HL-60 (cell line): ENCODE measurements around the gene AKT1S1.

Source experiments
- CTCF ChIP-seq: IDR thresholded peaks from one replicate; pipeline ENCODE4 v1.5.1; 2011; ENCODE audit warnings: low read length, control low read depth, inconsistent platforms; ENCODE audit not compliant: insufficient read depth
- GABPA ChIP-seq: IDR thresholded peaks from 2 replicates; pipeline ENCODE4 v1.6.1; 2012; ENCODE audit warnings: low read depth
- POLR2AphosphoS5 ChIP-seq: IDR thresholded peaks from 2 replicates; pipeline ENCODE4 v1.6.1; 2012; ENCODE audit warnings: low read depth
- SPI1 ChIP-seq: IDR thresholded peaks from 2 replicates; pipeline ENCODE4 v1.6.1; 2012; ENCODE audit warnings: low read depth, mild to moderate bottlenecking, borderline replicate concordance

GRCh38 chr19:49850487-49851342, 26.4 kb downstream of the AKT1S1 start, which contains the start of gene PTOV1:
- TF ChIP-seq CTCF (no peak), POLR2AphosphoS5 (peak; percentile 65; the same call in 1 of the 2 replicates), GABPA (peak; percentile 28; the same call in 1 of the 2 replicates), SPI1 (no peak)
